Kidney tubule cell (primary cell): ENCODE results near the gene UBA52.
"Not testable (repeated sequence)": the region's sequence is repeated elsewhere in the genome, so short reads cannot be mapped to it uniquely, and the experiment has no call there.

Experiments
- DNase-seq: peaks from one replicate; pipeline ENCODE4 v3.0.0-alpha.2; 2018; ENCODE audit warnings: low spot score

The UBA52 gene

DNA sequence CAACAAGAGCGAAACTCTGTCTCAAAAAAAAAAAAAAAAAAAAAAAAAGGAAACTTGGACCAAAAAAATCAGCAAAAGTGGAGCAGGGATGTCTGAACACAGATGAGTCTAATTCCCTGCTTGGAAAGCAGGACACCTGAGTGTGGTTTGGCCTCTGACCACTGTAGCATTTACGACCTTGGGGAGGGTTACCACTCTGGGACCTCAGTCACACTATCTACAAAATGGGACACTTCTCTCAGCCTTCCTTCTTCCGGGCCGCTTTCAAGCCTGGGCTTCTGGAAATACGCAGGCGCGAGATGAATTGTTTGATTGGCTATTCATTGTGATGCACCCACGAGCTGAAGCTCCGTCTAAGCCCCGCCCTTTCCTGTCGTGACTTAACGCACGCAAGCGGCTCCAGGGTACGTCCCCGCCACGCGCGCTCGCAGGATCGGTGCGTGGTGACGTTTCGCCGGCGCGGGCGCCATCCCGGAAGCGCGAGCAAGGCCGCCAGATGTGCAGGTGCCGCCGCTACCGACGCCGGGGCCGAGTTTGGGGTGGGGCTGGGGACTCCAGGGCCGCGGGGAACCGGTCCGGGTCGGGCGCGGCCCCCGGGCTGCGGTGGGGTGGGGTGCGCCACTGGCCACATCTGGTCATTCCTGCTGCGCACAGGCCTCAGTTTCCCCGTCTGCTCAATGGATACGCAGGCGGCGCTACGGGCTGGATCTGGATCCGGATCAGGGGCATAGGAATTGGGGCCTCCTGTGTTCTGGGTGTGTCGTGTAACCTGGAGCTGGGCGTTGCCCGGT is 14.1 kb upstream of the UBA52 start, which contains the start of gene KXD1:
KXD1 (plus strand) TSS at position 460 of the 791 bp plus-strand sequence. CDS start 4,187 bp downstream, outside the sequence.
- DNase-seq: peak; percentile 99

DNA sequence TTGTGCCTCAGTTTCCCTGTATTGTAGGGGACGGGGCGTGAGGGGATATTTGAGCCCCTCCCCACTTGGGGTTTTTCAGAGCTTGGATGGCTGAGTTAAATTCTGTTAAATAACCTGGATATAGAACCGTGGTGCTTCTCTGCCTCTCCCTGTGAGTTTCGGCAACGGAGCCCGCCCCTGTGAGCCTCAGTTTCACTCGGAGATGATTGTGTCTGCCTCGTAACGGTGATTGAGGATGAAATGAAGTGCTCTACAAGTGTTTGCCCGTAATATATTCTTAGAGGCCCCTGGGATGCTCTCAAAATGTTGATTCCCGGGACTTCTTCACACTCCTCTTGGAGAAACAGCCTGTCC is 13.5 kb upstream of the UBA52 start:
- DNase-seq: no peak

DNA sequence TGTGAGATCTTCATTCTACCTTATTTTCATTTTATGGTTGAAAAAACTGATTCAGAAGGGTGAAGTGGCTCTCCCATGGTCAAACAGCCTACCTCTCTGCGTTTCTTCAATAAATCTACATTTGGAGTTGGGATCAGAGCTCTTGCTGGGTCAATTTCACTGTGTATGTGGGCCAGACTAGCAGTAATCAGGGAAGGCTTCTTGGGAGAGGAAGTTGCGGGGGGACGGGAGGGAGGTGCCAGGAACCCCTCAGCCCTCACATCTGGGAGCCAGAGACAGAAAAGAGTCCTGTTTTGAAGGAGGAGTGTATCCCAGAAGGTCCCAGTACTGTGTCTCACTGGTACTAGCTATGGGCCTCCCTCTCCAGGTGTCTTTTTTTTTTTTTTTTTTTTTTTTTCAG is 13.1 kb upstream of the UBA52 start:
- DNase-seq: no peak

DNA sequence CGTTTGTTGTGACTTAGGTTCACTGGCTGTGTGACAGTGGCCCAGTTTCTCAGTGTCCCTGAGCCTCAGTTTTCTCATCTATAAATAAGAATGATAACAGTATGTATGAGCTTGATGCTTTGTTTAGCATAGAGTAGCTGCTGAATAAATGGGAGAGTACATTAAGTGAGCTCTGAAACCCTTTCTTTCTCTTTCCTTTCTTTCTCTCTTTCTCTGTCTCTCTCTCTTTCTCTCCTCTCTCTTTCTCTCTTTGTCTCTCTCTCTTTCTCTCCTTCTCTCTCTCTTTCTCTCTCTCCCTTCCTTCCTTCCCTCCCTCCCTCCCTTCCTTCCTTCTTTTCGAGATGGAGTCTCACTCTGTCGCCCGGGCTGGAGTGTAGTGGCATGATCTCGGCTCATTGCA is 12.0 kb upstream of the UBA52 start:
- no peak for DNase-seq

DNA sequence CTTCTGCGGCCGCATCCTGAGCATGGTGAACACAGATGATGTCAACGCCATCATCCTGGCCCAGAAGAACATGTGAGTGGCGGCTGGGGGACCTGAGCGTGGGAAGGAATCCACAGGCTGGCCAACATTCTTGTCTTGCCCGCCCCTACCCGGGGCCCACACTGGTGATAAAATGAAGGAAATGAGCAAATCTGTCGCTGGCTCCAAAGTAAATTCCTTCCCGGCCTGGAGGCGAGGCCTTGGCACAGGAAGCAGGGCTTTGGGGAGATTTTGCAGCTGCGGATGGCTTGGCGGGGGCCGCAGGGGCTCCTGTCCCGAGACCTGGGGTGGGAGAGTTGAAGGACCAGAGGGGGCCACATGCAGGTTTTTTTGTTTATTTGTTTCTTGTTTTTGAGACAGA is 9.6 kb upstream of the UBA52 start:
- no peak for DNase-seq

DNA sequence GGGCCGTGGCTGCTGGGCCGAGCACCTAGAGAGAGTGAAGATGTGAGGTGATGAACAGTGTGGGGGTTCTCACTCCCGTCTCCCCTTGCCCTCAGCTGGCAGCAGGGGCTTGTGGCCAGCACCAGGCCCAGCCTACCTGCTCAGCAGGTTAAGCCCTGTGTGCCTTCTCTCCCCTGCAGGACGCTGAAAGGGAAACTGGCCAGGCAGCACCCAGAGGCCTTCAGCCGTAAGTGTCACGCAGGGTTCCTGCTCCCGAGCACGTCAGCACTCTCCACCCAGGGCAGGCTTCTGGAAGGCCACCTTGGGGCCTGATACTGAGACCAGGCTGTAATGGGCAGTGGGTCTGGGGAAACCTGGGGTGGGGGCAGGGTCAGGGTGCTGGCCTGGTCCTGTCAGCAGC is 4.7 kb upstream of the UBA52 start:
- DNase-seq: no peak

DNA sequence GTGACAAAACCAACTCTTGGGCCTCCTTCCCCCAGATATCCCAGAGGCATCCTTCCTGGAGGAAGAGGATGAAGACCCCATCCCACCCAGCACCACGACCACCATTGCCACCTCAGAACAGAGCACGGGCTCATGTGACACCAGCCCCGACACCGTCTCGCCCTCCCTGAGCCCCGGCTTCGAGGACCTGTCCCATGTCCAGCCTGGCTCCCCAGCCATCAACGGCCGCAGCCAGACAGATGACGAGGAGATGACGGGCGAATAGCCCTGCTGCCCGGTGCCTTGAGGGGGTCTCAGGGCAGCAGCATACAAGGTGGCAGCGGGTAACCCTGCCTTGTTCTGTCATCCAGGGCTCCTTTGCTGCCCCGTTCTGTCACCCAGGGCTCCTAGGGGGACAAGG is 3.3 kb upstream of the UBA52 start:
- DNase-seq: no peak

DNA sequence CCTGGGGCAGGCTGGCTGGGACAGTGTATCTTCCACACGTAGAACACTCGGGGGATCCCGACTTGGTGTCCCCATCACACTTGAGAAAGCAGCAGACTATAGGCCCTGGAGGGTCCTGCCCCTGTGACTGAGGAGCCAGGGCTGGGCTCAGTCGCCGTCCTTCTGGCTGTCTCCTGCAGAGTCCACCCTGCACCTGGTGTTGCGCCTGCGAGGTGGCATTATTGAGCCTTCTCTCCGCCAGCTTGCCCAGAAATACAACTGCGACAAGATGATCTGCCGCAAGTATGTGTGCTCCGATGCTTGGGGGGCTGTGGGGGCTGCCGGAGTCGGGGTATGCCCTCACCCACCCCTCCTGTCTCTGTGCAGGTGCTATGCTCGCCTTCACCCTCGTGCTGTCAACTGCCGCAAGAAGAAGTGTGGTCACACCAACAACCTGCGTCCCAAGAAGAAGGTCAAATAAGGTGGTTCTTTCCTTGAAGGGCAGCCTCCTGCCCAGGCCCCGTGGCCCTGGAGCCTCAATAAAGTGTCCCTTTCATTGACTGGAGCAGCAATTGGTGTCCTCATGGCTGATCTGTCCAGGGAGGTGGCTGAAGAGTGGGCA is 3.1 kb downstream of the UBA52 start:
- no peak for DNase-seq

DNA sequence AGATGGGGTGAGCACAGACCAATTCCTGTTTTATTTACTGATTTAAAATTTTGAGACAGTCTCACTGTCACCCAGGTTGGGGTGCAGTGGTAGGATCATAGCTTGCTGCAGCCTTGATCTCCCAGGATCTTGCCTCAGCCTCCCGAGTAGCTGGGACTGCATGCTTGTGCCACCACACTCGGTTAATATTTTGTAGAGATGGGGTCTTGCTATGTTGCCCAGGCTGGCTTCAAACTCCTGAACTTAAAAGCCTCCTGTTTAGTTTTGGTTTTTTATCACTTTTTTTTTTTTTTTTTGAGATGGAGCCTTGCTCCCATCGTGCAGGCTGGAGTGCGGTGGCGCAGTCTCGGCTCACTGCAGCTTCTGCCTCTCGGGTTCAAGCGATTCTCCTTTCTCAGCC is 4.7 kb downstream of the UBA52 start:
- DNase-seq: no peak

DNA sequence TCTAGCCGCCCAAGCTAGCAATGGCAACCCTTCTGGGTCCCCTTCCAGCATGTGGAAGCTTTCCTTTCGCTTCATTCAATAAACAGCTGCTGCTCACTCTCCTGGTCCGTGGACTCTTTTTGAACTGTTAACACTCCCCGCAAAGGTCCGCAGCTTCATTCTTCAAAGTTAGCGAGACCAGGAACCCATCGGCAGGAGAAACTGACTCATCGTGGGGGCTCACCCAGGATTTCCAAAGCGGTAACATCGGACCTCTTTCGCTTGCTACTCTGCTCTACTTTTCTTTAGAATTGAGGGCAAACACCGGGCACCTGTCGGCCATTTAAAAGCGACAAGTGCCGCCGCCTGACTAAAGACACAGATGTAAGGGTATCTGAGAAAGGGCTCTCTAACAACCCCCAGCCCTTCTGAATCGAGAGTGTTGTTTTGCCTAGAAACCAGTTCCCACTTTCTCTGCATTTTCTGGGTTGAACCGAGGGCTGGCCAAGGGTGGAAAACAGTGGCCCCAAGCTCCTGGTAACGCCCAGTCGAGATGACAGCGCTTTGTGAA is 5.8 kb downstream of the UBA52 start:
- no peak for DNase-seq

DNA sequence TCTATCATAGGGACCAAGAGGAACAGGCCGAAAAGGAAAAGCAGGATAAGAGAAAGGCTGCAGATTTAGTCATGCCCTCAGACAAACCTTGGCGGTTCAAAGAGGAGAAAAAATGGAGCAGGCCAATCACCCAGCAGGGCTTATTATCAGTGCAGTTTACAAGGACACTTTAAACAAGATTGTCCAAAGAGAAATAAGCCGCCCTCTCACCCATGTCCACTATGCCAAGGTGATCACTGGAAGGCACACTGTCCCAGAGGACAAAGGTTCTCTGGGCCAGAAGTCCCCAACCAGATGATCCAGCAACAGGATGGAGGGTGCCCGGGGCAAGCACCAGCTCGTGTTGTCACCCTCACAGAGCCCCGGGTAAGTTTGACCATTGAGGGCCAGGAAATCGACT is 8.7 kb downstream of the UBA52 start:
- DNase-seq: no peak

DNA sequence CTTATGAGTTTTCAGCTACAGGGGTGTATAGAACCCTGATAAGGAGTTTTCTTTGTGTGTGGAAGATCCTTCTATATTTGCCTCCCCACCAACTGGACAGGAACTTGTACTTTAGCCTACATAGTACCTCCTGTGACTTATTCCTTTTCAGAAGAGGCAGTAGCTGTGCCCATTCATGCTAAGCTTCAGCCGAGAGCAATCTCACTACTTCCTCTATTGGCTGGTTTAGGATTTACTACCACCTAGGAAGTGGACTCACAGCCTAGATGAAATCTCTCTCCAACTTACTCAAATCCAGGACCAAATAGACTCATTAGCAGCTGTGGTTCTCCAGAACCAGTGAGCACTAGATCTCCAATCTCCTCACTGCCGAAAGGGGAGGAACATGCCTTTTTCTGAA is 14.6 kb downstream of the UBA52 start:
- DNase-seq: peak; percentile 32

DNA sequence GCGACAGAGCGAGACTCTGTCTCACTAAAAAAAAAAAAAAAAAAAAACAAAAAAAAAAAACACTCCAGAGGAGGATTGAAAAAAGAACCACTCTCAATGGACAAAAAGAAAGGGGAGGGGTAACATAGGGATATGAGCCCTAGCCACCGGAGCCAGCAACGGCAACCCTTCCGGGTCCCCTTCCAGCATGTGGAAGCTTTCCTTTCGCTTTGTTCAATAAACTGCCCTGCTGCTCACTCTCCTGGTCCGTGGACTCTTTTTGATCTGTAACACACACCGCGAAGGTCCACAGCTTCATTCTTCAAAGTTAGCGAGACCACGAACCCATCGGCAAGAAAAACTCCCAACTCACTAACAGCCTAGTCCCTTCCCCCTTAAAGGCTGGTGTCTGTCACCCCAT is 15.9 kb downstream of the UBA52 start:
- DNase-seq: no peak

DNA sequence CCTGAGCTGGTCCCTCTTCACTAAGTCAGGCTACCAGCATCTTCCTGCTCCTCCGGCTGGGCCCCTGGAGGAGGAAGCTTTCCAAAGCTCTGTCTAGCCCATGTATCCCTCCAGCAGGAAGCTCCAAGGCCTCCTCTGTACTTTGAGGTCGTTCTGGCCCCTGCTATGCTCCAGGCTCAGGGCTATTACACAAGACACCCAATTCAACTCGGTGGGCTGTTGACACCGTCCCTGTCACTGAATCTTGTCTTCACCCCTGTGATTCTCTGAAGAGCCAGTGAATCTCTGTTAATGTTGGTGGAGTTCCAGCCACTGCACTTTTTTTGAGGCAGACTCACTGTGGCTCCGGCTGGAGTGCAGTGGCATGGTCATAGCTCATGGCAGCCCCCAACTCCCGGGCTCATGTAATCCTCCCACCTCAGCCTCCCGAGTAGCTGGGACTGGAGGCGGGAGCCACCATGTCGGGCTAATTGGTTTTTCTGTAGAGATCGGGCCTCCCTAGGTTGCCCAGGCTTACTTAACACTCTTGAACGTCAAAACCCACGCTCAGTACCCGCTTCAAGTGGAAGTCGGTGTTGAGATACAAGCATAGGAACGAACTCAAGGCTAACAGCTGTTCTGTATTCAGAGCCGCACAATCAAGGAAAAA is 16.4 kb downstream of the UBA52 start:
- DNase-seq: no peak

DNA sequence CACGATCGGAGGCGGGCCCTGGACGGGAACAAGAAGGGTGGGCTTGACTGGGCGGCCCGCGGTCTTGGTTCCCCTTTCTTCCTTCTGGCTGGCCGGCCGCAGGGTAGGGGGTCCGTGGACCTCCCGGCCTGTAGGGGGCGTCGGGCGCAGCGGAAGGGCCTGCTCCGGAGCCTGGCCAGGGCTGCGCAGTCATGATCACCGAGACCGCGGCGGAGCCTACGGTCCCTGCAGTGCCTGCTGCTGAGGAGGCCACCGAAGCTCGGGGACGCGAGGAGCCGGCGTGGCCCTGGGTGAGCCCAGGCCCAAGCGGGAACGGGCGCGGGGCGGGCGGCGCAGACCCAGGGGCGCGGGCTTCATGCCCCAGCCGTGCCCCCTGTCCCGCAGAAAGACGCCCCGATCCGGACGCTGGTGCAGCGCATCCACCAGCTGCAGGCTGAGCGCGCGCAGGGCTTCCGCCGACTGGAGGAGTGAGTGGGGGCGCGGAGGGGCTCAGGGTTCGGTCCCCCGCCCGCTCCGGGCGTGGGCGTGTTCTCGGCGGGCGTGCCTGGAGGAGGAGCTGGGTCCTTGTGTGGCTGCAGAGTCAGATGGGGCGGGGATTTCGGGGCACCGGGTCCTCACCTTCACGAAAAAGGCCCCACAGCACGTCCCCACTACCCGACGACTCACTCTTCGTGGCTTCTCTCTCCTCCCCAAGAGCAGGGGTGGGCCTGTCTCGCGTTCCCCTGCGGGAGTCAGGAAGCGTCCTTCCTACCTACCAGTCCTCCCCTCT is 17.1 kb downstream of the UBA52 start, which contains the start of gene REX1BD:
REX1BD (plus strand) TSS at position 188 of the 769 bp plus-strand sequence; CDS start at position 192, 4 bp downstream.
- peak; percentile 83 for DNase-seq

DNA sequence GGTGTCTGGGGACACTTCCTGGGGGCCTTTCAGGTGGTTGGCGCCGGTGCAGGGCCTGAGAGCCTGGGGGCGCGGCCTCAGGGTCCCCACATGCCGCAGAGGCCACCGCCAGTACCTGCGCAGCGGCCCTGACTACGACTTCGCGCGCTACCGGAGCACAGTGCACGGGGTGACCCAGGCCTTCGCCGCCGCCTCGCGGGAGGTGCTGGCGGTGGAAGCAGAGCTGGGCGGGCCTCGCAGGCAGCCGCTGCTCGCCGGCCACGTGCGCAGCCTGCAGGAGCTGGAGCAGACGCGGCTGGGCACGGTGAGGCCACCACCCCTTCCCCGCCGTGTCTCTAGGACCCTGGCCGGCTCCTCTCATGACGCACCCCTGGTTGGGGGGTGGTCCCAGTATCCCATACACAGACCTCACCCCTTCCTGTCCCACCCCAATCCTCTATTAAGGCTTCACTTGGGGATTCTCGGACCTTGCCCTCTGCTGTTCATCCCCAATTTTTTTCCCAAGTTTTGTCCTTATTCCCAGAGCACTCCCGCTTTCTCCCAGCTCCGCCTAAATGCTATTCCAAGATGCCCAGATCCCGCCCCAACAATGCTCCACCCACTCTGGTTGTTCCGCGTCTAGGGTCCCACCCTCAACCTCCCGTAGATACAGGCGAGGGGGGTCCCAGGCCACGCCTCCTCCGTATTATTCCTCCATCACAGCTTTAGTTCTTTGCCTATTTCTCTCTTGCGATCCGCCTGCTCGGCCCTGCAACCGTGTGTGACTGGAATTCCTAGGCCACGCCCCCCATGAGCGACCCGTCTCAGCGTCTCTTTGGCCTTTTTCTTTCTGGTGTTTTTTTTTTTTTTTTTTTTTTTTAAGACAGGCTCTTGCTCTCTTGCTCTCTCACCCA is 18.0 kb downstream of the UBA52 start:
- peak; percentile 71 for DNase-seq

DNA sequence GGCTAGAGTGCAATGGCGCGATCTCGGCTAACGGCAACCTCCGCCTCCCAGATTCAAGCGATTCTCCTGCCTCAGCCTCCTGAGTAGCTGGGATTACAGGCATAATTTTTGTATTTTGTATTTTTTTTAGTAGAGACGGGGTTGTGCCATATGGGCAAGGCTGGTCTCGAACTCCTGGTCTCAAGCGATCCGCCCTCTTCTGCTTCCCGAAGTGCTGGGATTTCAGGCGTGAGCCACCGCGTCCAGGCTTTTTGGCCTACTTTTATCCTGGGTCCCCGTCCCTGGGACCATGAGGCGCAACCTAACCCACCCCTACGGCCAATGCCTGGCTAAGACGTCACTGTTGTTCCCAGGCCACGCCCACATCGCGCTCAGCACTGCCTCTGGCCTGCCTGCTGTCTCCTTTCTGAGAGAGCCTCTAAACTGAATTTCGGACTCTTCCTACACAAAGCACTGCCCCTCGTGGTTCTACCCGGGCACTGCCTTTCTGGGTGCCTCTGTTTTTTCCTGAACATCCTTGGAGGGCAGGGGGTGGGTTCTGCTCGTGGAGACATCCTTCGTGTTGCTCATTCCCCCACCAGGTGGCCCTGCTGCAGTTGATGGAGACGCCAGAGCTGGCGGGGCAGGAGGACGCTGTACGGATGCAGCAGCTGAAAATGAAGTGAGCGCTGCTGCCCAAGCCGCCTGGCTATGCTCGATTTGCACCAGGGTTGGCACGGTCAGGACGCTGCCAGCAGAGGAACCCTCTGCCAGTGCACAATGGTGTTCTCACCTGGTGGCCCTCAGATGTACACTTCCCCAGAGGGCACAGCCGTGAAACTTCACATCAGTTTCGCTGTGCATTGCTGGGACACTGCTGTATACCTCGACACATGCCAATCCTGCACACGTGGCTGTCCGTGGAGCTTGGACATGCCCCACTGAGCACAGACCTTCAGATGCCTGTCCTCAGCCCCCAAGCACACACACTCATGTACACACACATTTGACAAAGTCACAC is 18.9 kb downstream of the UBA52 start:
- DNase-seq: no peak

DNA sequence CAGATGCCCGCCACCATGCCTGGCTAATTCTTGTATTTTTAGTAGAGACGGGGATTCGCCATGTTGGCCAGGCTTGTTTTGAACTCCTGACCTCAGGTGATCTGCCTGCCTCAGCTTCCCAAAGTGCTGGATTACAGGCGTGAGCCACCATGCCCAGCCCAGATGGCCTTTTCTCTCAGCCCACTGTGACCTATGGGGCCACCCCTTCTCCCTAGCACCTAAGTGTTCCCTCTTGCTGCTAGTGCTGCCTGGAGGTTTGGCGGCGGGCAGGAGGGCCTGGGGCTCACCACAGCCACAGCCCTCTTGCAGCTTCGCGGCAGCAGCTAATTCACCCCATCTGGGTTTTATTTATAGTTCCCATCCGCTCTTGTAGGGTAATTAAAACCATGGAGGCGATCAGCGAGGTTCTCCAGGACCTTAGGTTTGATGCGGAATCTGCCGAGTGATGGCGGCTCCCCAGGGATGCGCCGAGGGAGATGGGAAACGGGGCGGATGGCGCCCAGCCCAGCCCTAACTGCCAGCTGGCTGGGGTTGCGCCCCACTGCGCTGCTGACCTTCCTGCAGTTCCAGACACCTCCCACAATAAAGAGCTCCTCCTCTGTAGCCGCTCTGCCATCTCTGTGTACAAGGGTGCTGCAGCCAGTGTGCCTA is 20.2 kb downstream of the UBA52 start:
- DNase-seq: no peak

DNA sequence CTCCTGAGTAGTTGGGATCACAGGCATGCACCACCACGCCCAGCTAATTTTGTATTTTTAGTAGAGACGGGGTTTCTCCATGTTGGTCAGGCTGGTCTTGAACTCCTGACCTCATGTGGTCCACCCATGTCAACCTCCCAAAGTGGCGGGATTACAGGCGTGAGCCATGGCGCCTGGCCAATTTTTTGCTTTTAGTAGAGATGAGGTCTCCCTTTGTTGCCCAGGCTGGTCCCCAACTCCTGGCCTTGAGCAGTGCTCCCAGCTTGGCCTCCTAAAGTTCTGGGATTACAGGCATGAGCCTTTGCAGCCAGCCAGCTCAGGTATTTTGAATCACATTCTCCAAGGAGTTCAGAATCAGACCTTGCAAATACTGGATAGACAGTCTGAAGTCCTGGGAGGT is 21.1 kb downstream of the UBA52 start:
- not testable (repeated sequence) for DNase-seq
